Measurements from ENCODE around the gene SCNN1G.

SCNN1G gene

GRCh38 chr16:23255000-23255399 is 72.5 kb downstream of the SCNN1G start:
- no peak for DNase-seq (ENCODE audit: low read depth)
- H3K4me3 ChIP-seq (ENCODE audit: low read length), result no peak overlapping the region
- TF ChIP-seq, protein P1, sequence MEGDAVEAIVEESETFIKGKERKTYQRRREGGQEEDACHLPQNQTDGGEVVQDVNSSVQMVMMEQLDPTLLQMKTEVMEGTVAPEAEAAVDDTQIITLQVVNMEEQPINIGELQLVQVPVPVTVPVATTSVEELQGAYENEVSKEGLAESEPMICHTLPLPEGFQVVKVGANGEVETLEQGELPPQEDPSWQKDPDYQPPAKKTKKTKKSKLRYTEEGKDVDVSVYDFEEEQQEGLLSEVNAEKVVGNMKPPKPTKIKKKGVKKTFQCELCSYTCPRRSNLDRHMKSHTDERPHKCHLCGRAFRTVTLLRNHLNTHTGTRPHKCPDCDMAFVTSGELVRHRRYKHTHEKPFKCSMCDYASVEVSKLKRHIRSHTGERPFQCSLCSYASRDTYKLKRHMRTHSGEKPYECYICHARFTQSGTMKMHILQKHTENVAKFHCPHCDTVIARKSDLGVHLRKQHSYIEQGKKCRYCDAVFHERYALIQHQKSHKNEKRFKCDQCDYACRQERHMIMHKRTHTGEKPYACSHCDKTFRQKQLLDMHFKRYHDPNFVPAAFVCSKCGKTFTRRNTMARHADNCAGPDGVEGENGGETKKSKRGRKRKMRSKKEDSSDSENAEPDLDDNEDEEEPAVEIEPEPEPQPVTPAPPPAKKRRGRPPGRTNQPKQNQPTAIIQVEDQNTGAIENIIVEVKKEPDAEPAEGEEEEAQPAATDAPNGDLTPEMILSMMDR (conservative IDR thresholded peaks at IDR 0.05; ENCODE audit: low read depth, low read length), result no peak

- DNase-seq (ENCODE audit: low read depth), result no peak
- H3K4me3 ChIP-seq (ENCODE audit: low read length), result no peak overlapping the region
- TF ChIP-seq, protein P1 (conservative IDR thresholded peaks at IDR 0.05; ENCODE audit: low read depth, low read length), result no peak
Observed at GRCh38 chr16:23256440-23256839, 73.9 kb downstream of the SCNN1G start.

- H3K4me3 ChIP-seq (ENCODE audit: low read length), result no peak overlapping the region
- DNase-seq (ENCODE audit: low read depth), result no peak
- TF ChIP-seq, protein P1 (conservative IDR thresholded peaks at IDR 0.05; ENCODE audit: low read depth, low read length), result no peak
Observed at GRCh38 chr16:23257682-23258081, 75.1 kb downstream of the SCNN1G start.

DNA sequence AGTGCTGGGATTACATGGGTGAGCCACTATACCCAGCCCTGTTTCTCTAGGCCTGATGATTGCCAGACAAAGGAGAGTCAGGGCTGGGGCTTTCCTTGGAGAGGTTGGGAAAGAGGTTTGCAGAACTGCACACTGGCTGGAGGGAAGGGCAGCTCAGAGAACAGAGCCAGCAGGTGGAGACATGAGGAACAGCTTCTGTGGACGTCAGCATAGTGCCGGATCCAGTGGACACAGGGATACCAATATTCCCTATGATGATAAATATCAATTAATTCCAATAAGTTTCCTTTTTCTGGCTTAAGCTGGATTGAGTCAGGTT is 76.3 kb downstream of the SCNN1G start:
- TF ChIP-seq, protein P1 (conservative IDR thresholded peaks at IDR 0.05; ENCODE audit: low read depth, low read length), result no peak

More for the DNA sequence above, 76.3 kb downstream of the SCNN1G start:
- no peak for DNase-seq (ENCODE audit: low read depth)
- no peak overlapping the region for H3K4me3 ChIP-seq (ENCODE audit: low read length)
